ENCODE results near the gene NPPC.
"Not testable (repeated sequence)": the region's sequence is repeated elsewhere in the genome, so short reads cannot be mapped to it uniquely, and the experiment has no call there.

The NPPC gene

GRCh38 chr2:231884438-231885140, 41.6 kb downstream of the NPPC start:
- DNase-seq: no peak

- DNase-seq: no peak
Measured at GRCh38 chr2:231883468-231883881, 42.7 kb downstream of the NPPC start.

- DNase-seq: no peak
Measured at GRCh38 chr2:231882646-231883045, 43.5 kb downstream of the NPPC start.

- DNase-seq: not testable (repeated sequence)
Measured at GRCh38 chr2:231880371-231880770, 45.8 kb downstream of the NPPC start.

GRCh38 chr2:231879216-231879615, 47.0 kb downstream of the NPPC start:
- no peak for DNase-seq

GRCh38 chr2:231877533-231878456, 48.4 kb downstream of the NPPC start:
- DNase-seq: no peak

GRCh38 chr2:231874944-231875343, 51.3 kb downstream of the NPPC start:
- no peak for DNase-seq

Measured in hematopoietic multipotent progenitor cell treated with erythropoietin and hydrocortisone succinate and interleukin-3 and kit ligand, for 8 days (in vitro differentiated cells).